Gastrocnemius medialis (tissue), 4 donors: ENCODE measurements around the gene GALM. TPM values are rescaled to one million over a fixed set of nuclear protein-coding genes. Genes with fewer than 3 reads are reported as not detected.
A peak's percentile ranks its signal among the peaks of the same experiment; 100 is the strongest.
"Not testable (repeated sequence)": the region's sequence is repeated elsewhere in the genome, so short reads cannot be mapped to it uniquely, and the experiment has no call there.

ENCODE experiments used
- ATAC-seq, 2 donors: fragments of 150-250 bp; one replicate each; pipeline ENCODE4 v1.9.1; 2016
- DNase-seq, 2 donors: peaks; one replicate each; pipeline ENCODE4 v3.0.0-alpha.2; 2019
- H3K27ac ChIP-seq, 4 donors: fragments of 200-600 bp; sonication (generic); 1 replicate in 1 of 4; 2 replicates in 3 of 4; pipeline ENCODE4 v1.5.1; 2016 to 2018; ENCODE audit warnings: mild to moderate bottlenecking in 2 of 4, moderate library complexity in 1 of 4
- H3K27me3 ChIP-seq, 3 donors: fragments of 200-600 bp; sonication (generic) in 2 of 3; 1 replicate in 1 of 3; 2 replicates in 2 of 3; pipeline versions ENCODE4 v1.5.1 to v1.6.0; 2016 to 2019; ENCODE audit warnings: mild to moderate bottlenecking in 1 of 3, moderate library complexity in 1 of 3
- H3K36me3 ChIP-seq, 2 donors: fragments of 200-600 bp; sonication (generic) in 1 of 2; one replicate each; pipeline ENCODE4 v1.5.1; 2017 to 2018
- H3K4me1 ChIP-seq, 2 donors: fragments of 200-600 bp; sonication (generic) in 1 of 2; one replicate each; pipeline ENCODE4 v1.5.1; 2016 to 2017; ENCODE audit warnings: mild to moderate bottlenecking in 2 of 2
- H3K4me3 ChIP-seq, 4 donors: fragments of 200-600 bp; sonication (generic) in 3 of 4; 1 replicate in 1 of 4; 2 replicates in 3 of 4; pipeline ENCODE4 v1.5.1; 2016 to 2019; ENCODE audit warnings: mild to moderate bottlenecking in 2 of 4
- H3K9me3 ChIP-seq, 3 donors: fragments of 200-600 bp; sonication (generic) in 2 of 3; 1 replicate in 1 of 3; 2 replicates in 2 of 3; pipeline ENCODE4 v1.5.1; 2016 to 2019
- CTCF ChIP-seq, 5 experiments: fragments of 450-650 bp in 3 of 5; fragments of 200-600 bp in 2 of 5; sonication (generic) in 2 of 5; IDR thresholded peaks in 4 of 5; conservative IDR thresholded peaks in 1 of 5; 1 replicate in 4 of 5; 2 replicates in 1 of 5; pipeline ENCODE4 v1.5.1; 2016 to 2019; ENCODE audit warnings: antibody characterized with exemption in 5 of 5, mild to moderate bottlenecking in 3 of 5, moderate library complexity in 3 of 5
- POLR2A ChIP-seq, 2 donors: fragments of 450-650 bp; IDR thresholded peaks; one replicate each; pipeline ENCODE4 v1.6.1; 2017; ENCODE audit warnings: antibody characterized with exemption in 2 of 2, mild to moderate bottlenecking in 2 of 2, moderate library complexity in 2 of 2
- in situ Hi-C, 4 donors: fragments of 200-750 bp; cut with MboI; loops; one replicate each; pipeline versions ENCODE4 v1.15.0 to v1.8.0; 2017; ENCODE audit warnings: low sequenced_read_pairs in 4 of 4
- intact Hi-C: fragments of 100-400 bp; cut with DNase I; formaldehyde crosslinking; loops from one replicate; pipeline ENCODE4 v1.15.1; 2023; ENCODE audit warnings: low total_unique reads
- total RNA-seq, 4 donors: library from RNA; depleted of rRNA; stranded (reverse); fragments of >200 nt; gene quantifications; one replicate each; pipeline versions ENCODE4 v1.1.0 to v1.2.3, GENCODE V29; 2016

The GALM gene
- total RNA-seq, 4 donors from 2014 or later = 5.3 to 16.9 (median 14.9) TPM

- no peak for DNase-seq
- TF ChIP-seq POLR2A (IDR thresholded peaks at IDR 0.05) = no peak
- TF ChIP-seq CTCF (IDR thresholded peaks at IDR 0.05 in 4 of 5, conservative IDR thresholded peaks at IDR 0.05 in 1 of 5) = no peak
- H3K4me3 ChIP-seq = no peak overlapping the region
- intact Hi-C loops = no loop called here
- no peaks in the 10 kb centered on the region for H3K36me3 ChIP-seq
- no peak overlapping the region for H3K27ac ChIP-seq
- no peaks in the 10 kb centered on the region for H3K27me3 ChIP-seq
- in situ Hi-C loops = no loop called here
- no peaks in the 10 kb centered on the region for H3K9me3 ChIP-seq
- ATAC-seq = no peak
- H3K4me1 ChIP-seq = no peaks in the 10 kb centered on the region
Observed at GRCh38 chr2:38706846-38707345, 41.0 kb downstream of the GALM start.

GRCh38 chr2:38708491-38708890, 42.6 kb downstream of the GALM start:
- H3K27me3 ChIP-seq, ATAC-seq, H3K4me1 ChIP-seq, DNase-seq, H3K9me3 ChIP-seq, intact Hi-C loops, in situ Hi-C loops, H3K36me3 ChIP-seq, H3K4me3 ChIP-seq: not testable (repeated sequence)
- peak overlapping the region in 1 of 4 donors; percentile 55 for H3K27ac ChIP-seq

DNA sequence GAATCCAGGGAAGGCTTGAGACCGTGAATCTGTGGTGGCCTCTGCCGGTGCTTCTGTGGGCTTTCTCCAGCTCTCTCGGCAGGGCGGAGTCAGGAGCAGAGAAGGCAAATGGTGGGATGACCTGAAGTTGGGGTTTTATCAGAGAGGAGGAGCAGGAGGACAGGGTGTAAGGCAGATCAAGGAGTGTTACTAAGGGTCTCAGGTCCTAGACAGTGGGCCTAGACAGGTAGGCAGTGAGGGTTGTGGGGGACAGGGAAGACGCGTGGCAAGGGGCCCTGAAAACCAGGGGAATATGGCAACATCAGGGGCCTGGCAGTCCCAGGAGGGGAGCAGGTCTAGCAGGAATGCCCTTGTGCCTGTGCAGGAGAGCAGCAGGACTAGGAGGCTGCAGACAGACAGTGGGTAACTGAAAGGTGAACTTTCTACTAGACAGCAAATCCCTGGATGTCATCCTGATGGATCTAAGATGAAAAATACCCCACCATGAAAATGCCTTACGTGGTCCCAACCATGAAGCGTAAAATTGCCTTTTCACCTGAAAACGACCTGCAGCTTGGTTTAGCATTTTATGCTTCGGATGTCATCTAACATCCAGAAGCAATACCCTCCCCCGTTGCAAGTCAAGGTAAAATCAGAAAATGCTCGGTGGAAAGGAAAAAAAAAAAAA, 43.1 kb downstream of the GALM start:
- Histone ChIP-seq H3K4me3 (no peak overlapping the region), H3K27ac (peak overlapping the region in 1 of 4 donors; percentile 55), H3K9me3 (no peaks in the 10 kb centered on the region), H3K27me3 (no peaks in the 10 kb centered on the region), H3K4me1 (no peaks in the 10 kb centered on the region), H3K36me3 (no peaks in the 10 kb centered on the region)
- DNase-seq = no peak
- intact Hi-C loops (no loop called here), in situ Hi-C loops (no loop called here)
- TF ChIP-seq CTCF (IDR thresholded peaks at IDR 0.05 in 4 of 5, conservative IDR thresholded peaks at IDR 0.05 in 1 of 5) (no peak), POLR2A (IDR thresholded peaks at IDR 0.05) (no peak)
- no peak for ATAC-seq

GRCh38 chr2:38709567-38710194, 43.8 kb downstream of the GALM start:
- ATAC-seq (no peak), DNase-seq (no peak)
- in situ Hi-C loops = no loop called here
- intact Hi-C loops = no loop called here
- TF ChIP-seq CTCF (IDR thresholded peaks at IDR 0.05 in 4 of 5, conservative IDR thresholded peaks at IDR 0.05 in 1 of 5) (no peak), POLR2A (IDR thresholded peaks at IDR 0.05) (no peak)
- no peak overlapping the region for H3K27ac ChIP-seq
- H3K4me3 ChIP-seq = no peak overlapping the region
- no peaks in the 10 kb centered on the region for H3K4me1 ChIP-seq
- no peaks in the 10 kb centered on the region for H3K9me3 ChIP-seq
- no peaks in the 10 kb centered on the region for H3K27me3 ChIP-seq
- H3K36me3 ChIP-seq = no peaks in the 10 kb centered on the region

DNA sequence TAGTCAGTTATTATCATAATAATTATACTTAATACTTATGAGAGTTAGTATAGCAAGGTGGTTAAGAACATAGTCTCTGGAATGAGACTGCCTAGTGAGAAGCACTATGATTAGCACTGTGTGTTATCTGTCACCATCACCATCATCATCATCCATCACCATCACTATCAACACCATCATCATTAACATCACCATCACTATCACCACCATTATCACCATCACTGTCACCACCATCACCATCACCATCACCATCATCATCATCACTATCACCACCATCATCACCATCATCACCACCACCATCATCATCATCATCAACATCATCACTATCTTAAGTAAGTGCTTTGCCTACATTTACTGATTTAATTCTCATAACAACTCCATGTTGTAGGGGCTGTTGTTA, 45.6 kb downstream of the GALM start:
- Histone ChIP-seq H3K27ac (no peak overlapping the region), H3K4me1 (no peaks in the 10 kb centered on the region), H3K27me3 (no peaks in the 10 kb centered on the region), H3K4me3 (no peak overlapping the region), H3K9me3 (no peaks in the 10 kb centered on the region), H3K36me3 (no peaks in the 10 kb centered on the region)
- ATAC-seq = no peak
- DNase-seq = no peak
- TF ChIP-seq POLR2A (IDR thresholded peaks at IDR 0.05) (no peak), CTCF (IDR thresholded peaks at IDR 0.05 in 4 of 5, conservative IDR thresholded peaks at IDR 0.05 in 1 of 5) (no peak)
- intact Hi-C loops (no loop called here), in situ Hi-C loops (no loop called here)
